Pericardium fibroblast (primary cell): ENCODE results near the gene MS4A6A. TPM values are rescaled to one million over a fixed set of nuclear protein-coding genes. Genes with fewer than 3 reads are reported as not detected.

Experiments used
- total RNA-seq: library from RNA; depleted of rRNA; stranded (reverse); fragments of >200 nt; gene quantifications from 2 replicates; pipeline ENCODE4 v1.2.3, GENCODE V29; 2015

The MS4A6A gene, protein sequence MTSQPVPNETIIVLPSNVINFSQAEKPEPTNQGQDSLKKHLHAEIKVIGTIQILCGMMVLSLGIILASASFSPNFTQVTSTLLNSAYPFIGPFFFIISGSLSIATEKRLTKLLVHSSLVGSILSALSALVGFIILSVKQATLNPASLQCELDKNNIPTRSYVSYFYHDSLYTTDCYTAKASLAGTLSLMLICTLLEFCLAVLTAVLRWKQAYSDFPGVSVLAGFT
- not detected in 2 replicates for total RNA-seq

DNA sequence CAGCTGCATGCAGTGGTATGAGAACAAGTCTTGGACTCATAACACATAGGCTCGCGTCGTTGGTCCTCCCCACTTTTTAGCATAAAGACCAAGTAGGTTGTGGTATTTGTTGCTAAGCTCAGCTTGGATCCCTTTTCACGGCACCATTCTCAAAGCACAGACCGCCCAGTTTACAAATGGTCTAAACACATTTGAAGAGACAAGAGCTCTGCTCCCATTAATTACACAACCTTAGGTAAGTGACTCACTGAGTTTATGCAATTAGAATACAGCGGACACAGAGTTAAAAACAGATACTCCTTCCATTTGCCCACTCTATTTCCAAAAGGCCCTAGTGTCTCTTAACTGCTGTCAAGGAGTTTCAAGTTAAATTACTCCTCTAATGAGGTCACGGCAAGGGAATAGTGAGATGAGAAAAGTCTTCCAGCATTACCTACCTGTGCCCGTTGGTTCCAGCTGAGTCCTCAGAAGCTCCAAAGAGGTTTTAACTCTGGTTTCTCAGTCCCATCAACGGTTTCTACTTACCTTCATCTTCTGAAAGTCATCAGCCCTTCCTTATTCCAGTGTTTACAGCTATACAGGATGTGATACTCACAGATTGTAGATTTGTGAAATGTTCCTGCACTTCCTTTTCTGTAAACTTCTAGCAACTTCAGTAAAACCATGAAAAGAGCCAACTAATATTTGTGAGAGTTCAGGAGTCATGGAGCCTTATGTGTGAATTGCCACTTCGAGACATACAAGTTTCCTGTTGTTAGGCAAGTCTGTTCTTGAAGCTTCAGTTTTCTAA is at the start of gene MS4A6A:
Gene MS4A6A, minus strand, starts transcription at position 543 of the 790 bp plus-strand sequence. CDS start 1,356 bp downstream, outside the sequence.

Other genes starting within 250 kb of the MS4A6A start
- gene OOSP1, start 244.7 kb downstream of the MS4A6A start, total RNA-seq = not detected in 2 replicates
- not detected in 2 replicates for gene OOSP4A, start 219.1 kb downstream of the MS4A6A start, total RNA-seq
- gene OOSP4B, start 165.9 kb downstream of the MS4A6A start, total RNA-seq = not detected in 2 replicates
- not detected in 2 replicates for gene OOSP2, start 142.7 kb downstream of the MS4A6A start, total RNA-seq
- gene MS4A3, start 126.4 kb downstream of the MS4A6A start, total RNA-seq = not detected in 2 replicates
- not detected in 2 replicates for gene MS4A2, start 94.4 kb downstream of the MS4A6A start, total RNA-seq
- gene MS4A4E, start 60.1 kb upstream of the MS4A6A start, total RNA-seq = not detected in 2 replicates
- not detected in 2 replicates for gene MS4A4A, start 97.6 kb upstream of the MS4A6A start, total RNA-seq
- not detected in 2 replicates for gene MS4A6E, start 144.2 kb upstream of the MS4A6A start, total RNA-seq
- not detected in 2 replicates for gene MS4A7, start 195.4 kb upstream of the MS4A6A start, total RNA-seq
- gene MS4A14, start 213.4 kb upstream of the MS4A6A start, total RNA-seq = not detected in 2 replicates
- not detected in 2 replicates for gene MS4A5, start 246.5 kb upstream of the MS4A6A start, total RNA-seq